Measurements from ENCODE around the gene RPL29.
A peak's percentile ranks its signal among the peaks of the same experiment; 100 is the strongest.

RPL29 gene

GRCh38 chr3:51980253-51980652 lies 15.4 kb downstream of the RPL29 start:
- no peak for DNase-seq

- no peak for DNase-seq
Measured at GRCh38 chr3:51978143-51978502, 17.6 kb downstream of the RPL29 start.

GRCh38 chr3:51977446-51978142 lies 18.1 kb downstream of the RPL29 start:
- DNase-seq, result no peak

- DNase-seq, result no peak
Measured at GRCh38 chr3:51975852-51976549, 19.7 kb downstream of the RPL29 start.

- peak in 1 of 2 donors; percentile 50 for DNase-seq
Measured at GRCh38 chr3:51974963-51975851, 20.5 kb downstream of the RPL29 start, which contains the start of gene ABHD14A. Gene ABHD14A, plus strand, starts transcription at chr3:51975064. Its CDS starts 72 bp downstream, at chr3:51975136.

- DNase-seq, result no peak
Measured at GRCh38 chr3:51974277-51974962, 21.3 kb downstream of the RPL29 start.

- no peak for DNase-seq
Measured at GRCh38 chr3:51971350-51971749, 24.3 kb downstream of the RPL29 start.

GRCh38 chr3:51970606-51971300 lies 24.9 kb downstream of the RPL29 start:
- no peak for DNase-seq

GRCh38 chr3:51969841-51970240 lies 25.9 kb downstream of the RPL29 start:
- DNase-seq, result no peak

GRCh38 chr3:51968883-51969678 lies 26.6 kb downstream of the RPL29 start:
- DNase-seq, result no peak

GRCh38 chr3:51968170-51968775 lies 27.4 kb downstream of the RPL29 start:
- no peak for DNase-seq

- DNase-seq, result no peak
Measured at GRCh38 chr3:51967384-51968169, 28.1 kb downstream of the RPL29 start, which contains the start of gene PCBP4. Gene PCBP4, minus strand, starts transcription at chr3:51967454. Its CDS starts 6,214 bp downstream, at chr3:51961240.

- DNase-seq, result no peak
Measured at GRCh38 chr3:51966922-51967383, 28.7 kb downstream of the RPL29 start.

GRCh38 chr3:51966486-51966885 lies 29.2 kb downstream of the RPL29 start:
- DNase-seq, result no peak

- no peak for DNase-seq
Measured at GRCh38 chr3:51966016-51966415, 29.7 kb downstream of the RPL29 start.

- no peak for DNase-seq
Measured at GRCh38 chr3:51964521-51964920, 31.2 kb downstream of the RPL29 start.

- no peak for DNase-seq
Measured at GRCh38 chr3:51963951-51964451, 31.7 kb downstream of the RPL29 start.

- DNase-seq, result no peak
Measured at GRCh38 chr3:51962854-51963530, 32.7 kb downstream of the RPL29 start.
